Iris pigment epithelial cell (primary cell): ENCODE results near the gene LYPD5.

Experiments used
- DNase-seq: peaks from one replicate; pipeline ENCODE4 v3.0.0-alpha.2; 2011; ENCODE audit warnings: low read depth

The LYPD5 gene

GRCh38 chr19:43804432-43804831 lies 2.2 kb upstream of the LYPD5 start:
- DNase-seq: no peak

GRCh38 chr19:43799502-43800142 lies 2.6 kb downstream of the LYPD5 start:
- DNase-seq: no peak

GRCh38 chr19:43798546-43799409 lies 3.5 kb downstream of the LYPD5 start:
- no peak for DNase-seq

GRCh38 chr19:43798026-43798545 lies 4.2 kb downstream of the LYPD5 start:
- no peak for DNase-seq

- no peak for DNase-seq
Observed at GRCh38 chr19:43797556-43797955, 4.7 kb downstream of the LYPD5 start.

- DNase-seq: no peak
Observed at GRCh38 chr19:43797118-43797517, 5.1 kb downstream of the LYPD5 start.

GRCh38 chr19:43790587-43790986 lies 11.7 kb downstream of the LYPD5 start:
- DNase-seq: no peak

- peak; percentile 54 for DNase-seq
Observed at GRCh38 chr19:43789029-43789428, 13.2 kb downstream of the LYPD5 start.

GRCh38 chr19:43786665-43787064 lies 15.6 kb downstream of the LYPD5 start:
- DNase-seq: no peak

GRCh38 chr19:43784981-43785808 lies 17.1 kb downstream of the LYPD5 start:
- peak; percentile 68 for DNase-seq

GRCh38 chr19:43784241-43784980 lies 17.8 kb downstream of the LYPD5 start:
- DNase-seq: peak; percentile 84

GRCh38 chr19:43783636-43784035 lies 18.6 kb downstream of the LYPD5 start:
- DNase-seq: no peak

GRCh38 chr19:43782689-43783231 lies 19.5 kb downstream of the LYPD5 start:
- DNase-seq: no peak

- DNase-seq: no peak
Observed at GRCh38 chr19:43782311-43782660, 20.0 kb downstream of the LYPD5 start.

- no peak for DNase-seq
Observed at GRCh38 chr19:43781630-43782310, 20.5 kb downstream of the LYPD5 start.

GRCh38 chr19:43780706-43781525 lies 21.3 kb downstream of the LYPD5 start, which contains the start of gene KCNN4:
Gene KCNN4 (minus strand): TSS chr19:43780973. CDS start chr19:43780861, 112 bp downstream.
- peak; percentile 74 for DNase-seq

GRCh38 chr19:43779820-43780219 lies 22.4 kb downstream of the LYPD5 start:
- no peak for DNase-seq

GRCh38 chr19:43779147-43779819 lies 23.0 kb downstream of the LYPD5 start:
- no peak for DNase-seq

- no peak for DNase-seq
Observed at GRCh38 chr19:43778651-43779050, 23.6 kb downstream of the LYPD5 start.
